GM19239 (cell line): ENCODE data around the gene DUXA.
"Not testable (repeated sequence)": the region's sequence is repeated elsewhere in the genome, so short reads cannot be mapped to it uniquely, and the experiment has no call there.

Source experiments
- DNase-seq: peaks from one replicate; pipeline ENCODE4 v3.0.0; 2011; ENCODE audit warnings: low spot score; ENCODE audit not compliant: insufficient read length
- FAIRE-seq: peaks from 2 replicates; lab custom pipeline; 2011; peaks lifted over from hg19 to GRCh38; lab: Jason Lieb, UNC

Gene DUXA

GRCh38 chr19:57167385-57167784 lies at the start of gene DUXA:
DUXA (minus strand) TSS chr19:57167485; CDS start chr19:57167443, 42 bp downstream.
- FAIRE-seq = no peak

GRCh38 chr19:57212109-57212508 lies 44.8 kb upstream of the DUXA start:
- DNase-seq (no peak), FAIRE-seq (no peak)

More at GRCh38 chr19:57167385-57167784, at the start of gene DUXA:
- DNase-seq = no peak

- FAIRE-seq (no peak), DNase-seq (no peak)
These were observed 43.1 kb upstream of the DUXA start for GRCh38 chr19:57210381-57210780.

- no peak for DNase-seq
- no peak for FAIRE-seq
These were observed 34.9 kb upstream of the DUXA start for GRCh38 chr19:57202160-57202559.

- not testable (repeated sequence) for DNase-seq, FAIRE-seq
These were observed 30.6 kb upstream of the DUXA start for GRCh38 chr19:57197874-57198273.

- FAIRE-seq (no peak), DNase-seq (no peak)
These were observed 25.7 kb upstream of the DUXA start for GRCh38 chr19:57192993-57193392.

- DNase-seq = no peak
- no peak for FAIRE-seq
These were observed 24.8 kb upstream of the DUXA start for GRCh38 chr19:57192077-57192420.

GRCh38 chr19:57191141-57192076 lies 24.1 kb upstream of the DUXA start, which contains the start of gene ZNF264:
ZNF264 (plus strand) TSS chr19:57191500; CDS start chr19:57191914, 414 bp downstream.
- DNase-seq = peak; percentile 75
- FAIRE-seq = peak; percentile 80

GRCh38 chr19:57190301-57190700 lies 23.0 kb upstream of the DUXA start:
- DNase-seq (no peak), FAIRE-seq (no peak)

- FAIRE-seq (no peak), DNase-seq (peak; percentile 36)
These were observed 4.3 kb upstream of the DUXA start for GRCh38 chr19:57171551-57172081.

- no peak for FAIRE-seq
- no peak for DNase-seq
These were observed 1.4 kb downstream of the DUXA start for GRCh38 chr19:57165846-57166245.

- DNase-seq (no peak), FAIRE-seq (no peak)
These were observed 5.2 kb downstream of the DUXA start for GRCh38 chr19:57161985-57162539.

- DNase-seq (no peak), FAIRE-seq (no peak)
These were observed 14.4 kb downstream of the DUXA start for GRCh38 chr19:57152921-57153320.

GRCh38 chr19:57141699-57142098 lies 25.6 kb downstream of the DUXA start:
- no peak for DNase-seq
- FAIRE-seq = no peak

- DNase-seq (no peak), FAIRE-seq (no peak)
These were observed 31.5 kb downstream of the DUXA start for GRCh38 chr19:57135797-57136196.

GRCh38 chr19:57127403-57127802 lies 39.9 kb downstream of the DUXA start:
- not testable (repeated sequence) for DNase-seq, FAIRE-seq

- DNase-seq (no peak), FAIRE-seq (no peak)
These were observed 43.4 kb downstream of the DUXA start for GRCh38 chr19:57123882-57124281.

- FAIRE-seq (no peak), DNase-seq (no peak)
These were observed 48.4 kb downstream of the DUXA start for GRCh38 chr19:57118848-57119247.

- not testable (repeated sequence) for DNase-seq, FAIRE-seq
These were observed 53.8 kb downstream of the DUXA start for GRCh38 chr19:57113501-57113900.

GRCh38 chr19:57111329-57111644 lies 56.0 kb downstream of the DUXA start:
- FAIRE-seq (no peak), DNase-seq (no peak)

- FAIRE-seq = no peak
These were observed 56.5 kb downstream of the DUXA start for GRCh38 chr19:57110592-57111328.

More at GRCh38 chr19:57110592-57111328, 56.5 kb downstream of the DUXA start:
- DNase-seq = no peak
